IMR-90 (cell line): ENCODE results near the gene IGF1R. TPM values are rescaled to one million over a fixed set of nuclear protein-coding genes. Genes with fewer than 3 reads are reported as not detected.
A peak's percentile ranks its signal among the peaks of the same experiment; 100 is the strongest.

Source experiments
- ATAC-seq: fragments of 200-7000 bp; cut with Tn5 transposase; 2 replicates; pipeline ENCODE4 v1.9.1; 2020; ENCODE audit warnings: low read depth, mild to moderate bottlenecking, moderate library complexity
- BruUV-seq: library from RNA; stranded (reverse); fragments of 400-500 nt; replicated peaks from 2 replicates; lab custom pipeline; 2021; lab: Mats Ljungman, UMichigan
- CTCF ChIA-PET: fragments of 300-600 bp; formaldehyde crosslinking; extraction: SDS; loops from one replicate; lab custom pipeline; 2021; ENCODE audit warnings: antibody characterized with exemption; lab: Yijun Ruan, JAX
- POLR2A ChIA-PET: fragments of 300-600 bp; sonication (Branson Sonifier 250); formaldehyde crosslinking; loops from one replicate; lab custom pipeline; 2022; ENCODE audit warnings: antibody characterized with exemption; ENCODE audit not compliant: unreplicated experiment; lab: Charles Lee
- DNase-seq: peaks from one replicate; pipeline ENCODE4 v3.0.0; 2013
- H2AFZ ChIP-seq: replicated peaks from 2 replicates; pipeline ENCODE3; 2013; ENCODE audit warnings: low read length, mild to moderate bottlenecking; ENCODE audit not compliant: poor library complexity
- H2AK5ac ChIP-seq: 2 replicates; pipeline ENCODE4 v1.6.1; 2013; ENCODE audit warnings: low read depth, low read length, inconsistent platforms
- H2AK9ac ChIP-seq: replicated peaks from 2 replicates; pipeline ENCODE3; 2013; ENCODE audit warnings: mild to moderate bottlenecking, low read depth, low read length, moderate library complexity; ENCODE audit not compliant: poor library complexity
- H2BK120ac ChIP-seq: 2 replicates; pipeline ENCODE4 v1.6.1; 2013; ENCODE audit warnings: low read depth, low read length, inconsistent platforms
- H2BK15ac ChIP-seq: 3 replicates; pipeline ENCODE4 v1.6.1; 2013; ENCODE audit warnings: low read depth, low read length, inconsistent platforms
- H2BK20ac ChIP-seq: 2 replicates; pipeline ENCODE4 v1.6.1; 2013; ENCODE audit warnings: low read depth, mild to moderate bottlenecking, inconsistent platforms, low read length, moderate library complexity
- H2BK5ac ChIP-seq: 2 replicates; pipeline ENCODE4 v1.6.1; 2013; ENCODE audit warnings: mild to moderate bottlenecking, low read depth, low read length, inconsistent platforms; ENCODE audit not compliant: poor library complexity, severe bottlenecking
- H3K14ac ChIP-seq: replicated peaks from 2 replicates; pipeline ENCODE4 v1.6.1; 2013; ENCODE audit warnings: low read depth, low read length, inconsistent platforms
- H3K18ac ChIP-seq: 2 replicates; pipeline ENCODE4 v1.6.1; 2013; ENCODE audit warnings: low read depth, low read length, control low read depth
- H3K23ac ChIP-seq: 2 replicates; pipeline ENCODE4 v1.6.1; 2013; ENCODE audit warnings: low read depth, low read length, inconsistent platforms
- H3K27ac ChIP-seq: 2 replicates; pipeline ENCODE4 v1.5.1; 2013; ENCODE audit warnings: mild to moderate bottlenecking, control low read depth, low read length; ENCODE audit not compliant: insufficient read depth
- H3K27me3 ChIP-seq: 2 replicates; pipeline ENCODE4 v1.6.1; 2013; ENCODE audit warnings: low read length; ENCODE audit not compliant: control insufficient read depth, insufficient read depth
- H3K36me3 ChIP-seq: 2 replicates; pipeline ENCODE4 v1.6.1; 2013; ENCODE audit warnings: low read length, mixed read lengths; ENCODE audit not compliant: control insufficient read depth, insufficient read depth
- H3K4ac ChIP-seq: 2 replicates; pipeline ENCODE4 v1.6.1; 2013; ENCODE audit warnings: low read depth, low read length, inconsistent platforms
- H3K4me1 ChIP-seq: 2 replicates; pipeline ENCODE4 v1.6.1; 2013; ENCODE audit warnings: low read length, mixed read lengths; ENCODE audit not compliant: control insufficient read depth, insufficient read depth
- H3K4me2 ChIP-seq: 2 replicates; pipeline ENCODE4 v1.6.1; 2013; ENCODE audit warnings: low read depth, mild to moderate bottlenecking, control low read depth, low read length, moderate library complexity
- H3K4me3 ChIP-seq: 2 replicates; pipeline ENCODE4 v1.5.1; 2013; ENCODE audit warnings: low read depth, mild to moderate bottlenecking, control low read depth, low read length, moderate library complexity; ENCODE audit not compliant: insufficient read depth
- H3K56ac ChIP-seq: 2 replicates; pipeline ENCODE4 v1.6.1; 2013; ENCODE audit warnings: low read length, inconsistent platforms; ENCODE audit not compliant: insufficient read depth; ENCODE audit errors: extremely low read depth
- H3K79me1 ChIP-seq, 2 experiments: 2 replicates each; pipeline ENCODE4 v1.6.1; 2013; ENCODE audit warnings: low read length in 2 of 2, inconsistent platforms in 1 of 2, low read depth in 1 of 2
- H3K9ac ChIP-seq: 2 replicates; pipeline ENCODE4 v1.6.1; 2013; ENCODE audit warnings: low read depth, low read length, control low read depth
- H3K9me1 ChIP-seq: 2 replicates; pipeline ENCODE4 v1.6.1; 2013; ENCODE audit warnings: low read length, inconsistent platforms; ENCODE audit not compliant: insufficient read depth
- H3K9me3 ChIP-seq: 2 replicates; pipeline ENCODE4 v1.6.1; 2013; ENCODE audit warnings: low read length; ENCODE audit not compliant: control insufficient read depth, insufficient read depth
- H4K20me1 ChIP-seq: 2 replicates; pipeline ENCODE4 v1.6.1; 2013; ENCODE audit warnings: low read length, inconsistent platforms; ENCODE audit not compliant: insufficient read depth
- H4K5ac ChIP-seq: 2 replicates; pipeline ENCODE4 v1.6.1; 2013; ENCODE audit warnings: mild to moderate bottlenecking, low read depth, low read length, control low read depth
- H4K8ac ChIP-seq, 2 experiments: 2 replicates each; pipeline ENCODE4 v1.6.1; 2013; ENCODE audit warnings: low read depth in 2 of 2, low read length in 2 of 2, control low read depth in 1 of 2, inconsistent platforms in 1 of 2
- H4K91ac ChIP-seq: 2 replicates; pipeline ENCODE4 v1.6.1; 2013; ENCODE audit warnings: low read depth, low read length, inconsistent platforms; ENCODE audit not compliant: insufficient read depth
- CTCF ChIP-seq: conservative IDR thresholded peaks from 2 replicates; pipeline ENCODE4 v1.5.1; 2012; ENCODE audit warnings: mild to moderate bottlenecking, low read depth, low read length, improper control_type of control experiment
- SMC3 ChIP-seq: fragments of 150-350 bp; IDR thresholded peaks from 2 replicates; pipeline ENCODE4 v1.6.1; 2016; ENCODE audit warnings: low read depth, mild to moderate bottlenecking, antibody characterized with exemption, low read length, moderate library complexity
- WGBS, 2 experiments: methylation state at CpG; one replicate each; pipeline versions ENCODE4 v1.1.5 to v1.1.7; 2013; ENCODE audit warnings: missing lambda C conversion rate in 2 of 2; ENCODE audit not compliant: insufficient read length in 1 of 2; ENCODE audit errors: extremely low coverage in 2 of 2; 5-methylcytosine and 5-hydroxymethylcytosine counted together
- dilution Hi-C: fragments of 300-500 bp; cut with HindIII; formaldehyde crosslinking; loops from one replicate; pipeline ENCODE4 v1.14.3; 2018; ENCODE audit warnings: low sequenced_read_pairs; ENCODE audit not compliant: unreplicated experiment
- in situ Hi-C: fragments of 300-500 bp; cut with MboI; formaldehyde crosslinking; loops from 3 replicates; pipeline ENCODE4 v1.14.3; 2019; ENCODE audit warnings: low sequenced_read_pairs, inconsistent platforms, mixed read lengths
- intact Hi-C: fragments of 100-400 bp; cut with micrococcal nuclease; formaldehyde crosslinking; loops from 2 replicates; pipeline ENCODE4 v1.10.0; 2022
- polyA plus RNA-seq, 3 experiments: library from polyadenylated mRNA; depleted of rRNA; stranded (reverse); fragments of >200 nt; gene quantifications; 2 replicates each; pipeline ENCODE4 v1.2.3, GENCODE V29; 2012; ENCODE audit warnings: low replicate concordance in 1 of 3
- total RNA-seq: library from RNA; depleted of rRNA; stranded (reverse); fragments of >200 nt; gene quantifications from 2 replicates; pipeline ENCODE4 v1.2.3, GENCODE V29; 2012
- TF ChIP-seq, protein P1 (sequence below): fragments of 150-350 bp; IDR thresholded peaks from 2 replicates; pipeline ENCODE4 v1.6.1; 2017; ENCODE audit warnings: mild to moderate bottlenecking, antibody characterized with exemption, low read length, low read depth
- TF ChIP-seq, protein P2 (sequence below): fragments of 150-350 bp; IDR thresholded peaks from 2 replicates; pipeline ENCODE4 v1.6.1; 2016; ENCODE audit warnings: low read depth, mild to moderate bottlenecking, low read length, moderate library complexity, borderline replicate concordance

The IGF1R gene
- total and polyA plus RNA-seq, 2 of the 4 experiments (the other 2 are of a cell fraction), result 24.0 to 24.9 TPM

- Histone ChIP-seq H3K4me1 (peaks cover 49% of the 10 kb centered on the region), H2AFZ (no peak overlapping the region), H3K18ac (peak overlapping the region; percentile 91), H3K23ac (peak overlapping the region; percentile 31), H3K9me1 (peaks cover 24% of the 10 kb centered on the region), H4K20me1 (peaks cover 1% of the 10 kb centered on the region; the same call in 1 of the 2 replicates), H3K4me3 (no peak overlapping the region), H4K91ac (peak overlapping the region; percentile 85), H3K27ac (peak overlapping the region; percentile 93), H4K5ac (peak overlapping the region; percentile 97), H3K9me3 (no peaks in the 10 kb centered on the region), H2BK5ac (peak overlapping the region; percentile 37), H3K4me2 (peak overlapping the region; percentile 48), H3K79me1 (peaks cover 47 to 78% of the 10 kb centered on the region in 2 experiments), H3K4ac (peak overlapping the region; percentile 81), H2BK20ac (peak overlapping the region; percentile 56), H2BK120ac (peak overlapping the region; percentile 81), H2BK15ac (peak overlapping the region; percentile 96), H3K36me3 (peaks cover 15% of the 10 kb centered on the region), H4K8ac (peak overlapping the region; percentile 68 to 75), H2AK9ac (no peak overlapping the region), H3K56ac (peak overlapping the region; percentile 4; the same call in 1 of the 2 replicates), H3K14ac (peak overlapping the region; percentile 46), H2AK5ac (peak overlapping the region; percentile 97), H3K27me3 (no peaks in the 10 kb centered on the region), H3K9ac (peak overlapping the region; percentile 51)
- in situ Hi-C loops (loop anchor here (25.0 kb wide), 1 partner anchor 114 kb away; no protein-coding TSS in a partner anchor), dilution Hi-C loops (no loop called here), intact Hi-C loops (loop anchor here (5.0 kb wide), 2 partner anchors 124 to 174 kb away; no protein-coding TSS in a partner anchor)
- ATAC-seq (no peak), DNase-seq (no peak)
- ChIA-PET POLR2A (no interaction called here), CTCF (interaction anchor here (1.0 to 1.1 kb wide), 2 partner anchors 29 to 174 kb away, joined by 3 read pairs; no protein-coding TSS in a partner anchor)
- no peak for TF ChIP-seq SMC3
- TF ChIP-seq, protein P1, sequence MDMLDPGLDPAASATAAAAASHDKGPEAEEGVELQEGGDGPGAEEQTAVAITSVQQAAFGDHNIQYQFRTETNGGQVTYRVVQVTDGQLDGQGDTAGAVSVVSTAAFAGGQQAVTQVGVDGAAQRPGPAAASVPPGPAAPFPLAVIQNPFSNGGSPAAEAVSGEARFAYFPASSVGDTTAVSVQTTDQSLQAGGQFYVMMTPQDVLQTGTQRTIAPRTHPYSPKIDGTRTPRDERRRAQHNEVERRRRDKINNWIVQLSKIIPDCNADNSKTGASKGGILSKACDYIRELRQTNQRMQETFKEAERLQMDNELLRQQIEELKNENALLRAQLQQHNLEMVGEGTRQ, result no peak
- no peak for TF ChIP-seq CTCF
- TF ChIP-seq, protein P2, sequence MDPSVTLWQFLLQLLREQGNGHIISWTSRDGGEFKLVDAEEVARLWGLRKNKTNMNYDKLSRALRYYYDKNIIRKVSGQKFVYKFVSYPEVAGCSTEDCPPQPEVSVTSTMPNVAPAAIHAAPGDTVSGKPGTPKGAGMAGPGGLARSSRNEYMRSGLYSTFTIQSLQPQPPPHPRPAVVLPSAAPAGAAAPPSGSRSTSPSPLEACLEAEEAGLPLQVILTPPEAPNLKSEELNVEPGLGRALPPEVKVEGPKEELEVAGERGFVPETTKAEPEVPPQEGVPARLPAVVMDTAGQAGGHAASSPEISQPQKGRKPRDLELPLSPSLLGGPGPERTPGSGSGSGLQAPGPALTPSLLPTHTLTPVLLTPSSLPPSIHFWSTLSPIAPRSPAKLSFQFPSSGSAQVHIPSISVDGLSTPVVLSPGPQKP, result no peak
- BruUV-seq, result no TSS peak
- 80% methylated on average over 4 of the region's 10 CpGs; no CpG with 5 or more reads in 1 of the 2 experiments for WGBS, 2 experiments
These were observed 253.2 kb downstream of the IGF1R start for GRCh38 chr15:98901434-98902072.
